Posterior vena cava (tissue), 2 donors: ENCODE measurements around the gene TRIM2. TPM values are rescaled to one million over a fixed set of nuclear protein-coding genes. Genes with fewer than 3 reads are reported as not detected.

ENCODE experiments used
- DNase-seq: peaks from one replicate; pipeline ENCODE4 v3.0.0-alpha.2; 2020; ENCODE audit warnings: low spot score
- intact Hi-C, 2 donors: fragments of 100-400 bp; cut with DNase I; formaldehyde crosslinking; loops; one replicate each; pipeline versions ENCODE4 v1.14.1 to v1.14.2; 2022 to 2023
- total RNA-seq, 2 donors: library from RNA; stranded (reverse); fragmentation: NEBNext Ultra II Directional; extraction: Animal tissue kit (Norgen Biotek cat#: 25700); gene quantifications; one replicate each; pipeline ENCODE4 v1.2.1, GENCODE V29; 2021
- donor health status: DM: yes; HTN: yes; CAD: no.
- donor health status: DM: yes; HTN: yes; CAD: no.

TRIM2 gene
- total RNA-seq, 2 donors from 2014 or later = 28.2 to 29.1 TPM

DNA sequence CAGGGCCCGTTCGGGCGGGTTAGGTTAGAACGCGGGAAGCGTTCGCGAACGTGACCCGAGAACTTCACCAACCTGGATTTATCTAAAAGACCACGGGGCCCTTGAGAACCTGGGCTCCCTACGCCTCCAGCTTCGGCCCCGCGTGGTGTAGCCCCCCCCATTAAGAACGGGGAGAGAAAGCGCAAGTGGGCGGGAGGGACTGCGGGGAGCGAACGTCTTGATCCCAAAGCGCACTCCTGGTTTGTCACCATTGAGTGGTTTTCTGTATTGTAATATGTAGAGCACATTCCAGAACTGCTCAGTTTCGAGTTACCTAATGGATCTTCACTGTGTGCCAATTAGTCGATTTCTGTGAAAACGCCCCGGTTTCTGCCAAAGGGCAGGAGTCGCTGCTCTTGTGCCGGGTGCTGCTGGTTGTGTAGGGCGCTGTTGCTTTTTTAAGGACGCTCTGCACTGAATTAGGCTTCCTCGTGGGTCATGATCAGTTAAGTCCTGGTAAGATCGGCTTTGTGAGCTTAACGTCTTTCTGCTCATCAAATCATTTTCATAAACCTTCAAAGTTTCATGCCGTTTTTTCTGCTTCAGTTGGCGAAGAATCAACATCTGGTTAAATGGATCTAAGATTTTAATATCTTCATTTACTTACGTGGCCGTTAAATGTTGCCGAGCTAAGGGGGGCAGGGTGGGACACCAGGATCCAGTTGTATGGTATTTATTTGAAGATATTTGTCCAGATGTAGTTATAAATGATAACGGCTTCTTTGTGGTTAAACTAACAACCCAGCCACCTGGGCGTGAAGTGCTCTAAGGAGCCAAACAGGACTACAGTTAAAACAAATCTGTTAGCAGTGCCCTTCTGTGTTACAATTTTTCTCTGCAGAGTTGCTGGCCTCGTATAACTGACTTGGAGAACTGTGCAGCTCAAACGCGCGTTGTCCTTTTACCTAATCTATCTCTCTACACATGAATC lies 141.1 kb downstream of the TRIM2 start:
- no peak for DNase-seq
- intact Hi-C loops = loop anchor here (2.0 to 10.0 kb wide), 3 partner anchors 110 to 230 kb away; partner anchors contain the start of gene TMEM131L (in 1 of the 2)

DNA sequence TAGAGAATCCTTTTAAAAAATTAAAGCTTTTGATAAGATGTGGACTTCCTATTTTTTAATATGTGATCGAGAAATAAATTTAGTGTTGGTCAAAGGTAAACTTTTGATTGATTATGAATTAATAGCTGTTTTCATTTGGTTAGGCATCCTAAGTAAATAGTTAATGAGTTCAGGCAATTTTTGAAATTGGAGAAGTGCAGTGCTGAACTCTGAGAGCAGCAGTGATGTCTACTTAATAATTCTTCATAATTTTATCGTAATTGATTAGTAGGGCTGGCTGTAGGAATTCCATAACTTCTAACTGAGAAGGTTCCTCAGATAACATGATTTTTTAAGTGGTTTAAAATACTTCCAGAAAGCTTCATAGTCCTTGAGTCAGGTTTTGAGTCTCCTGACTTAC lies 141.8 kb downstream of the TRIM2 start:
- intact Hi-C loops = loop anchor here (10.0 kb wide), 2 partner anchors 109 to 119 kb away; partner anchors contain the start of gene TMEM131L (in 1 of the 2)
- DNase-seq = no peak

GRCh38 chr4:153346563-153346962 lies 142.3 kb downstream of the TRIM2 start:
- intact Hi-C loops = loop anchor here (10.0 kb wide), 2 partner anchors 108 to 118 kb away; partner anchors contain the start of gene TMEM131L (in 1 of the 2)
- no peak for DNase-seq

DNA sequence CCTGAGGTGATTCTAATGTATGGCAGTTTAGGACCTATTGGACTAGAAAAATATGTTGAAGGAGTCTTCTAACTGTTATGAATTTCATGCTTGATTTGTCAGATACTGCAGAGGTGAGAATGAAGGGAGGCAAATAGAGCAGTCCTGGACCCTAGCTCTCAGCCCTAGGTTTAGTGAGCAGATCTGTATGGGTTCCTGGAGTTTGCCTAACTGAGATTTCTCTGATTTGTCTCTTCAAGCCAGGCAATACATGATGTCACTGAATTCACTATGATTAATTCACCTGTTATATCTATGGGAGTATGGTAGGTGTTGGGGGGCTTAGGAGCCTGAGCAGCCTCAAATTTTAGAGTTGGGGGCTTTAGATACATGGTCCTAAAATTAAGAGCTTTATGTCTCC lies 142.9 kb downstream of the TRIM2 start:
- DNase-seq = no peak
- intact Hi-C loops = loop anchor here (10.0 kb wide), 2 partner anchors 108 to 118 kb away; partner anchors contain the start of gene TMEM131L (in 1 of the 2)

DNA sequence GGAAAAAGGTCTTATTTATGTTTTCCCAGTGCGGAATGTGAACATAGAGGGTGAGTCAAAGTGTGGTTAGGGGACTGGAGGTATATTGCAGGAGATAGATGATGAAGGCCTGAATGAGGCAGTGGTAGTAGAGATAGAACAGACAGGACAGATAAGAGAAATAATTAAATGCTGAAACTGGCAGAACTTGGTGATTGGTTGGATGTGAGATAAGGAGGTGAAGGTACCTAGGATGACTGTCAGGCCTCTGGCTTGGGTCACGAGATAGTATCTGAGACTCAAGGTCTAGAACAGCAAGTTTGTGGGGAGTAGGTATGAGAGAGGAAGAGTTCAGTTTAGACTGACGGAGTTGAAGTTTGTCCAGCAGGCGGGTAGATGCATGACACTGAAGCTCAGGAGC lies 143.8 kb downstream of the TRIM2 start:
- intact Hi-C loops = loop anchor here (10.0 kb wide), 2 partner anchors 107 to 117 kb away; partner anchors contain the start of gene TMEM131L (in 1 of the 2)
- no peak for DNase-seq

DNA sequence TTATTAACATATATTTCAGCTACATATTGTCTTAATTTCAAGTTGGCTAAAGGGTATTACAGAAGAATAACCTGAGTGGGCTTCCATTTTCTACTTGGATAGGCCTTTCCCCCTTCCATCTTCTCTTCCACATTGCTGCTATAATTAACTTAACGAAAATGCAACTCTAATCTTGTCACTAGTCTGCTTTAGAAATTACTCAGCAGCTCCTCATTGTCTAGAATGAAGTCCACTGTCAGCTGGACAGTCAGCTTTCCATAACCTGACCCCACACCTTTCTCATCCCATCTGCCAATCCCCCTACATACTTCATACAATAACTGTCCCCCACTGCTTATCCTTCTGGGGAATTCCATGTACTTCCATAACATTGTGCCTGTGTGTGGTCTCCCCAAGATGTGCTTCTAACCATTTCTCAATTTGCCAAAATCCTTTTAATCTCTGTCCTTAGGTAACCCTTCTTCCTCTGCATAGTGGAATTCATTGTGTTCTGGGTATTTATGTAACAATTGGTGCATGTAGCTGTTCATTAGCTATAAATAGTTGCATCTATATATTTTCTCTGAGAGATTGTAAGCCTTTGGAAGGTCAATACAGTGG lies 145.1 kb downstream of the TRIM2 start:
- DNase-seq = no peak
- intact Hi-C loops = loop anchor here (10.0 kb wide), 2 partner anchors 105 to 115 kb away; partner anchors contain the start of gene TMEM131L (in 1 of the 2)

DNA sequence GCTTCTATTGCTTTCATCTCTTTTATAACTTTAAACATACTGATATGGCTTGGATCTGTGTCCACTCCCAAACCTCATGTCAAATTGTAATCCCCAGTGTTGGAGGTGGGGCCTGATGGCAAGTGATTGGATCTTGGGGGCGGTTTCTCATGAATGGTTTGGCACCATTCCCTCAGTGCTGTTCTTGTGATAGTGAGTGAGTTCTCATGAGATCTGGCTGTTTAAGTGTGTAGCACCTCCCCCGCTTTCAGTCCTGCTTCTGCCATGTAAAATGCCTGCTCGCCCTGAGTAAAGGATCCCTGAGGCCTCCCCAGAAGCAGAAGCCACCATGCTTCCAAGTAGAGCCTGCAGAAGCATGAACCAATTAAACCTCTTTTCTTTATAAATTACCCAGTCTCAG lies 157.9 kb downstream of the TRIM2 start:
- DNase-seq = no peak
- intact Hi-C loops = no loop called here

DNA sequence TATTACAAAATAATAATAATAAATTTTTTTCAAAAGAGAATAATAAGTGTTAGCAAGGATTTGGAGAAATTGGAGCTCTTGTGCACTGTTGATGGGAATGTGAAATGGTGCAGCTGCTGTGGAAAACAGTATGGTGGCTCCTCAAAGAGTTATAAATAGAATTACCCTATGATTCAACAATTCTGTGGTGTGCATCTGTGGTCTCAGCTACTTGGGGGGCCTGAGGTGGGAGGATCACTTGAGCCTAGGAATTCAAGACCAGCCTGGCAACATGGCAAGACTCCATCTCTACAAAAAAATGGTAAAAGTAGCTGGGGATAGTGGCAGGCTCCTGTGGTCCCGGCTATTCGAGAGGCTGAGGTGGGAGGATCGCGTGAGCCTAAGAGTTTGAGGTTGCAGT lies 159.8 kb downstream of the TRIM2 start:
- no peak for DNase-seq
- intact Hi-C loops = no loop called here

DNA sequence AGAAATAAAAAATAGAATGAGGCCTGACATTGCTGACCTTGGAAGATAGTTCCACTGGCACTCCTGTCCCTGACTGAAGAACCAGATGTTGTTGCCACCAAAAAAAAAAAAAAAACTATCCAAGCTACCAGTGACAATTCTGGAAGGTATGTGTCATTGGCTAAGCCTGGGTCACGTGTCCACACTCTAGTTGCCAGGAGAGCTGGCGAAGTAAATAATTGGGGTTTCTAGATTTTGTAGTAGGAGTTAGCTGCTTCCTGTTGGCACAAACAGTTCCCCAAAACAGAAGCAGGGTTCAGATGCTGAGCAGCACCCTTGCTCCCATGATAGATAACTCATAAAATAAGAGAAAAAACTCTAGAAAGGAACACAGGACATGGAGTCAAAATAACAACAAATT lies 160.8 kb downstream of the TRIM2 start:
- DNase-seq = no peak
- intact Hi-C loops = no loop called here

DNA sequence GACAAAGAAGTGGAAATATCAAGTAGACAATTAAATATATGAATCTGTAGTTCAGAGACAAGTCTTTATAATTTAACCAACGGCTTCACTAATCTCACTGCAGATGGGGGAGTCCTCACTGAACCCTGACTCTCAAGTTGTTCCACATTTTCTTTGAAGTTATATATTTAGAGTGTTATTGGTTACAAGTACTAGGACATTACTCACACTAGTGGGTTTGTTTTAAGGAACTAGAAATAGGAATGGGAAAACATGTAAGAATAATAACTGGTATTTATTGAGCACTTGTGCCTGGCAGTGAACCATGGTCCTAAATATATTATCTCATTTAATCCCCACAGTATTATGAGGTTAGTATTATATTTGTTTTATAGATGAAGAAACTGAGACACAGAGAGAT lies 162.2 kb downstream of the TRIM2 start:
- DNase-seq = no peak
- intact Hi-C loops = no loop called here

GRCh38 chr4:153367092-153367491 lies 162.8 kb downstream of the TRIM2 start:
- DNase-seq = no peak
- intact Hi-C loops = no loop called here

DNA sequence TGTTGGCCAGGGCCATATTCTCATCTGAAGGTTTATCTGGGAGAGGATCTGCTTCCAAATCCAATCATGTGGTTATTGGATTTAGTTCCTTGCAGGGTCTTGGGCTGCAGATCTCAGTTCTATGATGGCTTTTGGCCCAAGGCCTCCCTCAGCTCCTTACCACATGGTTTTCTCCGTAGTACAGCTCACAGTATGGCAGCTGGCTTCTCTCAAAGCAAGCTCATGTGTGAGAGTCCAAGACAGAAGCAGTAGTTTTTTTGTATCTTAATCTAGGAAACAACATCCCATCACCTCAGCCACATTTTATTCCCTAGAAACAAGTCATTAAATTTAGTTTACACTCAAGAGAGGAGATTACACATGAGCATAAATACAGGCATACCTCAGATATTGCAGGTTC lies 164.8 kb downstream of the TRIM2 start:
- no peak for DNase-seq
- intact Hi-C loops = no loop called here

DNA sequence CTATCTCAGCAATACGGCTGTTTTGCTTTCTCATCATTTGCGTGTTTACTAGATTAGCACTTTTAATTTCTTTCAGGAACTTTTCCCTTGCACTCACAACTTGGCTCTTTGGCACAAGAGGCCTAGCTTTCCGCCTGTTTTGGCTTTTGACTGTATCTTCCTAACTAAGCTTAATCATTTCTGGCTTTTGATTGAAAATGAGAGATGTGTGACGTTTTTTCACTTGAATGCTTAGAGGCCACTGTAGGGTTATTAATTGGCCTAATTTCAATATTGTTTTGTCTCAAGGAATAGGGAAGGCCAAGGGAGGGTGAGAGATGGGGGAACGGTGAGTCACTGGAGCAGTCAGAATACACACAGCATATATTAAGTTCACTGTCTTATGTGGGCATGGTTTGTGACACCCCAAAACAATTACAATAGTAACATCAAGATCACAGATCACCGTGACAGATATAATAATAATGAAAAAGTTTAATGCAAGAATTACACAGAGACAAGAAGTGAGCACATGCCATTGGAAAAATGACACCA lies 167.5 kb downstream of the TRIM2 start:
- intact Hi-C loops = no loop called here
- no peak for DNase-seq

DNA sequence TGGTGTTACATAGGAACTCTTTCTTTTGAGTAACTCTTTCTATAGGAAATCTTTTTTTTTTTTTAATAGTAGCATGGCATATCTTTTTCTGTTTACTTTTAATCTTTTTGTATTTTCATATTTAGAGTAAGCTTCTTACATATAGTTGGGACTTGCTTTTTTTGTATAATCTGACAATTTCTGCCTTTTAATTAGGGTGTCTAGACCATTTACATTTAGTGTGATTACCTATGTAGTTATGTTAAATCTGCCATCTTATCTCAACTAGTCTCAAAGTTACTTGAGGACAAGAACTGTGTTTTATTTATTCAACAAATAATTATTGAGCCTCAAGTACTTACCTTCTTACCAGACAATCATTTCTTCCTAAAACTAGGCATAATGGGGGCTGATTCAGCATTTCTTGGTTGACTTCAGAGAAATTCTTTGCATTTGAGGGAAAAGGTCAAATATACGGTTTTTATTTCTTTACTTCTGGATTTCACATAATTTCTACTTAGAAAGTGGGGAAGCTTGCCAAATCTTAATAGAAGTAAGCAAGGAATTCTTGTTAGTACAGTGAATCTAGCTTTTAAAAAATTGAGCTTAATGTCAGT lies 168.8 kb downstream of the TRIM2 start:
- intact Hi-C loops = no loop called here
- DNase-seq = no peak

GRCh38 chr4:153374442-153374841 lies 170.2 kb downstream of the TRIM2 start:
- no peak for DNase-seq
- intact Hi-C loops = no loop called here

- DNase-seq = no peak
These were observed 171.1 kb downstream of the TRIM2 start for GRCh38 chr4:153375303-153375702.

DNA sequence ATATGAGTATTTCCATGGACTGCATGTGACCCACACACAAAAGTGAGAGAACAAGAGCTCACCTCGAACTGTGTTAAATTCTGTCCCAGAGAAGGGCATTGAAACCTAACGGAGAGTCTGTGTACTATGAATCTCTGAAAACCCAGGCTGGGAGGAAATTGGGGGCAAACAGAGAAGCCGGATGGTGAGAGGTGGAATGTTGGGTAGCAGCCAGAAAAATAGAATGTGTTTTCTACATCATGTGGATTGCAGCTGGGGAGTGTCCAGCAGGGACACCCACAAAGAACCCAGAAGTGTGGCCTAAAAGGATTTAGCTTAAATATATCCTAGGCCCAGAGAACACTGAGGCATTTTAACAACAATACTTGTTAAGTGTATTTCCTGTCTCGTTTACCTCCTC lies 178.9 kb downstream of the TRIM2 start:
- no peak for DNase-seq
- intact Hi-C loops = no loop called here

More at GRCh38 chr4:153375303-153375702, 171.1 kb downstream of the TRIM2 start:
- intact Hi-C loops = no loop called here

DNA sequence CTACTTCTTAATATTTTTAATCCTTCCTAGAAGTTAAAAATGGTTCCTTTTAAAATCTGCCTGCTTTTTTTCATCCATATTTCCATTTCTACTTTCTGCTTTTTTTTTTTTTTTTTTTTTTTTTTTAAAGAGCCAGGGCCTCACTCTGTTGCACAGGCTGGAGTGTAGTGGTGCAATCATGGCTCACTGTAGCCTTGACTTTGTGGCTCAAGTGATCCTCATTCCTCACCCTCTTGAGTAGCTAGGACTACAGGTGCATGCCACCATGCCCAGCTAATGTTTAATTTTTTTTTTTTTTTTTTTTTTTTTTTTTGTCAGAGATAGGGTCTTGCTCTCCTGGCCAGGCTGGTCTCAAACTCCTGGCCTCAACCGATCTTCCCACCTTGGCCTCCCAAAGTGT lies 179.9 kb downstream of the TRIM2 start:
- intact Hi-C loops = no loop called here
- DNase-seq = no peak

- intact Hi-C loops = loop anchor here in 1 of 2 donors (5.0 kb wide), 1 partner anchor 862 kb away; no protein-coding TSS in a partner anchor
- no peak for DNase-seq
These were observed 181.5 kb downstream of the TRIM2 start for GRCh38 chr4:153385784-153386183.
